ENCODE measurements around the gene ST14.

- TF ChIP-seq CTCF (IDR thresholded peaks at IDR 0.05) (no peak), POLR2A (IDR thresholded peaks at IDR 0.05) (no peak), POLR2AphosphoS5 (IDR thresholded peaks at IDR 0.05) (no peak)
Observed at GRCh38 chr11:130216221-130216550, 56.6 kb downstream of the ST14 start.
